ENCODE results near the gene SMIM23.

The SMIM23 gene

DNA sequence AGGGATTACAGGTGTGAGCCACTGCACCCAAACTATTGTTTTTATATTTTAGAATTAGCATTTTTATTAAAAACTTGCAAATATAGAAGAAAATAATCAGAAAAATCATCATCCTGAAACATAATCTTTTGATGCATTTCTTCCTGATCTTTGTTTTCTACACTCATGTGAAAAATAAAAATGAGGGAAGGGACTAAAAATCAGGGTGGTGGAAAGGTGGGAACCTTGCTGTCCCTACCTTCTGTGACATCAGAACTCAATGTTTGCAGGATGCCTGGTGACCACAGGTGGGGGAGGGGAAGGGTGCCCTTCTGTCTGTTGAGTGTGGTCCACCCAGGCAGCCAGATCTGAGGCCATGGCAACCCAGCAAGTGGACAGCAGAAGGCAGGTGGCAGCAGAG lies at the start of gene SMIM23:
Gene SMIM23, plus strand, starts transcription at position 301 of the 400 bp plus-strand sequence. Its CDS starts 55 bp downstream, at position 356.
- no peak within 1 kb of the TSS for H3K27ac ChIP-seq
- no peaks in the 10 kb centered on the region for H3K4me1 ChIP-seq
- H3K9ac ChIP-seq, result no peak within 1 kb of the TSS

DNA sequence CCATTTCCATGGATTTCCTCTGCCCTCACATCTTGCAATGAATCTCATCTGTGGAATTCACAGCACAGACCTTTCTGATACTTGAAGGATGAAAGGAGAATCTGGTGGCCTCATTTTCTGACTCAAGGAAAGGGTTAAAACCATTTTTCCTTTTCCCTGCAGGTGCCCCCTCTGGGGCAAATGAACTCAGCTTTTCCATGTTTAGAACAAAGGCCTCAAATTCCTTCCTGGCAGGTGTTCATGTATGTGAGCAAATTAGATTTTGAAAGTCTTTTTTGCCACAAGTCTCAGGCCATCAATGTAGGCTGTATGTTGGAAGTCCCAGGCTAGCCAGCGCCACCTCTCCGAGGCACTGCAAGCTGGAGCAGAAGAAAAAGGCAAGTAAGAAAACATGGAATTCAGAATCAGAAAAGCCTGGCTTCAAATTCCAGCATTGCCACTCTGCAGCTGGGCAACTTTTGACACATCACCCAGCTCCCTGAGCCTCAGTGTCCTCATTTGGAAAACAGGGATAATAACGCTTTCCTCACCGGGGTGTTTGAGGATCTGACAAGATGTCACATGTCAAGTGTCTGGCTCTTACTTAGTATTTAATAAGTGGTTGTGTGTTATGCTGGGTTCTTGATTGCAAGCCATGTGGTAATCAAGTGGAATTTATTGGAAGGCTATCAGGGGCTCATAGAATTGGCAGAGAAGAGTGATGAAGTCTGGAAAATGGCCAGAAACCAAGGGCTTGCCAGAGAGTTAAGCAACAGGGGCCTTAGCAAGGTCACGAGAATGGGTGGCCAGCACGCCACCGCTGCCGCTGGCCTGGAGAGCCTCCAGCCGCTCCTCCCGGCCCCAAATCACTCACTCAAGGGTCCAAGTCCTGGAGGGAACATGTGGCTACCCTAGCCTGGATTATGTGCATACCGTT lies 48.4 kb upstream of the SMIM23 start:
- H3K36me3 ChIP-seq (ENCODE audit: control insufficient read depth, insufficient read depth, low read length), result no peaks in the 10 kb centered on the region
- H3K9me3 ChIP-seq (ENCODE audit: control insufficient read depth, low read length), result no peaks in the 10 kb centered on the region
- H3K4me2 ChIP-seq (ENCODE audit: low read length), result no peak overlapping the region
- H3K79me2 ChIP-seq, result no peaks in the 10 kb centered on the region
- no peaks in the 10 kb centered on the region for H3K27me3 ChIP-seq (ENCODE audit: control insufficient read depth, insufficient read depth, low read length)
- H3K4me1 ChIP-seq, result no peaks in the 10 kb centered on the region
- H3K9ac ChIP-seq, result no peak overlapping the region
- H3K27ac ChIP-seq, result no peak overlapping the region
- H3K4me3 ChIP-seq (ENCODE audit: low read depth, low read length), result no peak overlapping the region
- TF ChIP-seq, protein P1, sequence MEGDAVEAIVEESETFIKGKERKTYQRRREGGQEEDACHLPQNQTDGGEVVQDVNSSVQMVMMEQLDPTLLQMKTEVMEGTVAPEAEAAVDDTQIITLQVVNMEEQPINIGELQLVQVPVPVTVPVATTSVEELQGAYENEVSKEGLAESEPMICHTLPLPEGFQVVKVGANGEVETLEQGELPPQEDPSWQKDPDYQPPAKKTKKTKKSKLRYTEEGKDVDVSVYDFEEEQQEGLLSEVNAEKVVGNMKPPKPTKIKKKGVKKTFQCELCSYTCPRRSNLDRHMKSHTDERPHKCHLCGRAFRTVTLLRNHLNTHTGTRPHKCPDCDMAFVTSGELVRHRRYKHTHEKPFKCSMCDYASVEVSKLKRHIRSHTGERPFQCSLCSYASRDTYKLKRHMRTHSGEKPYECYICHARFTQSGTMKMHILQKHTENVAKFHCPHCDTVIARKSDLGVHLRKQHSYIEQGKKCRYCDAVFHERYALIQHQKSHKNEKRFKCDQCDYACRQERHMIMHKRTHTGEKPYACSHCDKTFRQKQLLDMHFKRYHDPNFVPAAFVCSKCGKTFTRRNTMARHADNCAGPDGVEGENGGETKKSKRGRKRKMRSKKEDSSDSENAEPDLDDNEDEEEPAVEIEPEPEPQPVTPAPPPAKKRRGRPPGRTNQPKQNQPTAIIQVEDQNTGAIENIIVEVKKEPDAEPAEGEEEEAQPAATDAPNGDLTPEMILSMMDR (IDR thresholded peaks at IDR 0.05), result no peak
- no peak overlapping the region for H2AFZ ChIP-seq

More for the DNA sequence above, at the start of gene SMIM23:
- H3K4me3 ChIP-seq (ENCODE audit: low read depth, low read length), result no peak within 1 kb of the TSS
- H3K27me3 ChIP-seq (ENCODE audit: control insufficient read depth, insufficient read depth, low read length), result no peaks in the 10 kb centered on the region
- no peak within 1 kb of the TSS for H3K4me2 ChIP-seq (ENCODE audit: low read length)
- no peaks in the 10 kb centered on the region for H3K9me3 ChIP-seq (ENCODE audit: control insufficient read depth, low read length)
- H3K79me2 ChIP-seq, result no peaks in the 10 kb centered on the region
- H3K36me3 ChIP-seq (ENCODE audit: control insufficient read depth, insufficient read depth, low read length), result no peaks in the 10 kb centered on the region
- TF ChIP-seq, protein P1 (IDR thresholded peaks at IDR 0.05), result no peak
- no peak within 1 kb of the TSS for H2AFZ ChIP-seq

DNA sequence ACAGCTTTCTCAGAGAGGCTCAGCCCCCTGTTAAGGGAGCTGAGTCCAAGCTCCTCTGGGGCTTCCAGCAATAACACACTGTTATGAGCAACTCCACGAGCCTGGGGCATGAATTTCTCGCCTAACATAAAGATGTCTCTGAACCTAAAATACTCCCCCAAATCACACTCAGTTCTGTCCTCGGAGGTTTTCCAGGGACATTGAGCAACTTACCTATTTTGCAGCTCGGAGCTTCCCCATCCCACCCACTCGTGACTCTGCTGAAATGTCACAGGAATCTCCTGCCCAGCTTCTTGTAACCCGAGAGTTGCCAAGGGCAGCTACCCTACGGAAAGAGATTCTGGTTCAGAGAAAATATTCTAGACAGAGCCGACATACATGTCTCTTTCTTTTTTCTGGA lies 47.1 kb upstream of the SMIM23 start:
- Histone ChIP-seq H3K4me1 (no peaks in the 10 kb centered on the region), H3K36me3 (ENCODE audit: control insufficient read depth, insufficient read depth, low read length) (no peaks in the 10 kb centered on the region), H3K9me3 (ENCODE audit: control insufficient read depth, low read length) (no peaks in the 10 kb centered on the region), H3K79me2 (no peaks in the 10 kb centered on the region), H2AFZ (no peak overlapping the region), H3K4me2 (ENCODE audit: low read length) (no peak overlapping the region), H3K27me3 (ENCODE audit: control insufficient read depth, insufficient read depth, low read length) (no peaks in the 10 kb centered on the region), H3K9ac (no peak overlapping the region), H3K4me3 (ENCODE audit: low read depth, low read length) (no peak overlapping the region), H3K27ac (no peak overlapping the region)
- TF ChIP-seq, protein P1 (IDR thresholded peaks at IDR 0.05), result no peak

DNA sequence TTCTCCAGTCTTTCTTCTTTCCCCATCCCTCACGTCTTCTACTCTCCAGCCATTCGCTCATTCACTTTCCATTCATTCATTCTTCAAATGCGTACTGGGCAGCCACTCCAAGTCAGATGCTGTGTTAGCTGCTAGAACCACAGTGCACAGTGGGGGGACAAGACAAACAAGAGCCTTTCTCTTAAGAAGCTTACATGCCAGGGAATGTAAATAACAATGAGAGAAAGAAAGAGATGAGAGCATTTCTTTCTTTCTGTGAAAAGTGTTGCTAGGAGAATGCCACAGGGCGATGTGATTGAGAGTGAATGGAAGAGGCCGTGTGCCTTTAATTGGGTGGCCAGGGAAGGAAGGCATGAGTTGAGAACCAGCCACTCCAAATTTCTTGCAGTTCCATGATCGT lies 46.3 kb upstream of the SMIM23 start:
- TF ChIP-seq, protein P1 (IDR thresholded peaks at IDR 0.05), result no peak
- no peaks in the 10 kb centered on the region for H3K27me3 ChIP-seq (ENCODE audit: control insufficient read depth, insufficient read depth, low read length)
- no peak overlapping the region for H3K4me3 ChIP-seq (ENCODE audit: low read depth, low read length)
- no peak overlapping the region for H3K9ac ChIP-seq
- H3K79me2 ChIP-seq, result no peaks in the 10 kb centered on the region
- H2AFZ ChIP-seq, result no peak overlapping the region
- H3K4me2 ChIP-seq (ENCODE audit: low read length), result no peak overlapping the region
- no peak overlapping the region for H3K27ac ChIP-seq
- H3K9me3 ChIP-seq (ENCODE audit: control insufficient read depth, low read length), result no peaks in the 10 kb centered on the region
- no peaks in the 10 kb centered on the region for H3K4me1 ChIP-seq
- H3K36me3 ChIP-seq (ENCODE audit: control insufficient read depth, insufficient read depth, low read length), result no peaks in the 10 kb centered on the region

All from parathyroid adenoma (tissue), 2 donors.